GM20000 (cell line): ENCODE data around the gene SH3RF3.

Experiments used
- DNase-seq: peaks from one replicate; pipeline ENCODE4 v3.0.0; 2012; ENCODE audit warnings: low spot score
- TF ChIP-seq, protein P1 (sequence below): IDR thresholded peaks from 2 replicates; pipeline ENCODE4 v1.5.1; 2012; ENCODE audit warnings: mild to moderate bottlenecking, control low read depth; ENCODE audit errors: extremely low read depth, missing control alignments

Gene SH3RF3

DNA sequence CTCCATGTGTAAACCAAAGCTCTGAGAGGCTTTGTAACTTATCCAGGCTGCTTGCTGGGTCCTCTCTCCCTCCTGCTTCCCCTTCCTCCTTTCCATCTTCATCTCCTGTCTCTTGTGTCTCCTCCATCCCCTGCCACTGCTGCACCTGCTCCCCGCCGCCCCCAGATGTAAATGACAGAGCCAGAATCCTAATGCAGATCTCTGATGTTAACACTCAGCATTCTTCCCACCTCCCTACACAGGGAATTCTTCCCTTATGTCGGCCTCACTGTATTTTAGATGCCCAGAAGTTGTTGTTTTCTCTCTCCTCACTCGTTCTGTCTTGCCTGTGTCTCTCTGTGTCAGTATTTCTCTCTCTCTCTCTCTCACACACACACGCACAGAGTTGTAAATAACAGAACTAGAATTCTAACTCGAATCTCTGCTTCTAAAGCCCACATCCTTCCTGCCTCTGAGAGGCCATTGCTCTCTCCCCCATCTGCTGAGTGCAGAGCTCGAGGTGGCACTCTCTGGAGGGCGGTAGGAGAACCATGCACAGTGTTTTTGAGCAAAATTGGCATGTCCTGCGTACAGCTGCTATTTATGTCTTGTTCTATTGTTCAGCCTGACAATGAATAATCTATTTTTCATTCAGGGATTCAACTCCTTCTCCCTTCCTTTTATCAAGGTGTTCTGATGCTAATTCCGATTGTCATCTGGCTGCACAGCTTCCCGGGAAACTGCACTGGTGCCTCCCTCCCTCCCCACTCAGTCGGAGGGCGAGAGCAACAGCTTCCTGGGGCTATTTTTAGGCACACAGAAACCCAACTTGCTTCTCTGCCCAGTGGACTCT, 219.9 kb downstream of the SH3RF3 start:
- TF ChIP-seq, protein P1, sequence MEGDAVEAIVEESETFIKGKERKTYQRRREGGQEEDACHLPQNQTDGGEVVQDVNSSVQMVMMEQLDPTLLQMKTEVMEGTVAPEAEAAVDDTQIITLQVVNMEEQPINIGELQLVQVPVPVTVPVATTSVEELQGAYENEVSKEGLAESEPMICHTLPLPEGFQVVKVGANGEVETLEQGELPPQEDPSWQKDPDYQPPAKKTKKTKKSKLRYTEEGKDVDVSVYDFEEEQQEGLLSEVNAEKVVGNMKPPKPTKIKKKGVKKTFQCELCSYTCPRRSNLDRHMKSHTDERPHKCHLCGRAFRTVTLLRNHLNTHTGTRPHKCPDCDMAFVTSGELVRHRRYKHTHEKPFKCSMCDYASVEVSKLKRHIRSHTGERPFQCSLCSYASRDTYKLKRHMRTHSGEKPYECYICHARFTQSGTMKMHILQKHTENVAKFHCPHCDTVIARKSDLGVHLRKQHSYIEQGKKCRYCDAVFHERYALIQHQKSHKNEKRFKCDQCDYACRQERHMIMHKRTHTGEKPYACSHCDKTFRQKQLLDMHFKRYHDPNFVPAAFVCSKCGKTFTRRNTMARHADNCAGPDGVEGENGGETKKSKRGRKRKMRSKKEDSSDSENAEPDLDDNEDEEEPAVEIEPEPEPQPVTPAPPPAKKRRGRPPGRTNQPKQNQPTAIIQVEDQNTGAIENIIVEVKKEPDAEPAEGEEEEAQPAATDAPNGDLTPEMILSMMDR, result no peak
- DNase-seq, result no peak

DNA sequence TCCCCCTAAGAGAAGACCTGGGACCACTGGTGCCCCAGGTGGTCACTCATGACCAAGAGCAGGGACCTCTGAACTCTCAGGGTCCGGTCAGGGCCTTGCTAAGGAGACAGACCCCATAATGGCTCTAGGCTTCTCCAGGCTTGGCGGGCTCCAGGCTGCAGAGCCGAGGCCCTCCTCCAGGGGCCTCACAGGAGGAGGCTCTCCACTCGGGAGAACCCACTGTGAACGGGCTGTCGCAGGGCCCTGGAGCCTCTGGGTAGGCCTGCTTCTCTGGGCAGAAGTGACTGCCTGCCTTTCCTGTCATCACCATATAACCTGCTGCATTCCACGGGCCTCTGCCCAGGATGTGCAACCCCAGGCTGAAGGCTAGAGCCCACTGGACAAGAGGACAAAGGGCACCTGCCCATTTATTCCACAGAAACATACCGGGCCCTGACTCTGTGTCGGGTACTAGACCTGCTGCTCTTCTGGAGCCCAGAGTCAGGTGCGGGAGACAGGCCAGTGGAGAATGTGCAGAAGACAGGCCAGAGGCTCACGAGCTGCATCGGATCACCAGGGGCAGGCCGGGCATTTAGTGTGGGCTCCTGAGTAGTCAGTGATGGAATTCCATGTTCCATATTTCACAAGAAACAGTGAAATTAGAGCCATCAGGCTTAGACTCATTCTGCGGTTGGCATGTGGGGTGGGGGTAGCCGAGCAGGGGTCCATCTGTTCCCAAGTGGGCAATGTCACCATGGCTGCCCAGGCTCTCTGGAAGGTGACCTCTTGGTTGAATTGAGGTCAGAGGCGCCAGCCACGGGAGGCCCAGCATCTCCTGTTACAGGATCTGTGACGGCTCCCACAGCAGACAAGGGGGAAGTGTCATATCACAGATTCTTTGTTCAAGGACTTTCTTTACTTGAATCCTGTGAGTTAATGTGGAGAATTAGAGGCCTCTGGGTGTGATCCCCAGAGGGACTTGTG, 220.8 kb downstream of the SH3RF3 start:
- TF ChIP-seq, protein P1, result no peak
- DNase-seq, result no peak

DNA sequence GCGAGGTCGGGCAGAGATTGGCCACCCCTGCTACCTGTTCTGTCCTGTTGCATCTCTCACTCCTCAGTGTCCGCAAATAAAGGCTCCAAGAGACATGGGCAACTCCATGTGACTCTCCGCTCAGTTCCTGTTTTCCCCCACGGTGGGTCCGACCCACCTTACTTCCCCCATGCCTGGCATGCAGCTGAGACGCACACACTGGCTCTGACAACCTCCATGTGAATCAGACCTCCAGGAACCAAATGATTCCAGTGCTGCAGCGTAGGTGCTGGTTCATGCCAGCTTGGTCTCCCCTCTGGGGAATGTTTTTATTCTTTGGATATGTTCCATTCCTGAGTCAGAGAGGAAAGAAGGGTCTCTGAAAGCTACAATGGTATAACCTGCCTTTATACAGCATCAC, 221.5 kb downstream of the SH3RF3 start:
- TF ChIP-seq, protein P1, result no peak
- DNase-seq, result no peak

DNA sequence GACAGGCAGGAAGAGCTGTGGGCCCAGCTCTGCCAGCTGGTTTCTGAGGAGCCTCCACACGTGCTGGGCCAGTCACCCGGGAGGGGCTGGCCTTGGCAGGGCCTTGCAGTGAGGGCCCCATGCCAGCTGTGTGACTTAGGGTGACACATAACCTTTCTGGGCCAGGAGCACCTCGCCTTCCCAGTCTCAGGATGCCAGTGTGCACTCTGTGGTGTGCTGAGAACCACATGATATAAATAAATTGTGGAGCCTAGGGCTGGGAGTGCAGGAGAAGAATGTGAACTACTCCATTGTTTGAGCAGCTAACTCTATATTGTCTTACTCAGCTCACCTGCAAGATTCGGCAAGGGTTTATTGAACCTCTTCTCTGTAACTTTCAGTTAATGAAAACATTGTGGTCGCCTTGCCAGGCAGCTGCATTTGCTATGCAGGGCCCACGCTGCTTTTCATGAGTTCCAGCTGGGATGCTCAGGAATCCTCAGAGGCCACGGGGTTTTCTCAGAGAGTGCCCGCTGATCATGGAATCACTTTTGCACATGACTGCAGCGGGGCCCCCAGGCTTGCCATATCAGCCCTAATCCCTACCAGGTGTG, 222.3 kb downstream of the SH3RF3 start:
- TF ChIP-seq, protein P1, result no peak
- DNase-seq, result no peak

DNA sequence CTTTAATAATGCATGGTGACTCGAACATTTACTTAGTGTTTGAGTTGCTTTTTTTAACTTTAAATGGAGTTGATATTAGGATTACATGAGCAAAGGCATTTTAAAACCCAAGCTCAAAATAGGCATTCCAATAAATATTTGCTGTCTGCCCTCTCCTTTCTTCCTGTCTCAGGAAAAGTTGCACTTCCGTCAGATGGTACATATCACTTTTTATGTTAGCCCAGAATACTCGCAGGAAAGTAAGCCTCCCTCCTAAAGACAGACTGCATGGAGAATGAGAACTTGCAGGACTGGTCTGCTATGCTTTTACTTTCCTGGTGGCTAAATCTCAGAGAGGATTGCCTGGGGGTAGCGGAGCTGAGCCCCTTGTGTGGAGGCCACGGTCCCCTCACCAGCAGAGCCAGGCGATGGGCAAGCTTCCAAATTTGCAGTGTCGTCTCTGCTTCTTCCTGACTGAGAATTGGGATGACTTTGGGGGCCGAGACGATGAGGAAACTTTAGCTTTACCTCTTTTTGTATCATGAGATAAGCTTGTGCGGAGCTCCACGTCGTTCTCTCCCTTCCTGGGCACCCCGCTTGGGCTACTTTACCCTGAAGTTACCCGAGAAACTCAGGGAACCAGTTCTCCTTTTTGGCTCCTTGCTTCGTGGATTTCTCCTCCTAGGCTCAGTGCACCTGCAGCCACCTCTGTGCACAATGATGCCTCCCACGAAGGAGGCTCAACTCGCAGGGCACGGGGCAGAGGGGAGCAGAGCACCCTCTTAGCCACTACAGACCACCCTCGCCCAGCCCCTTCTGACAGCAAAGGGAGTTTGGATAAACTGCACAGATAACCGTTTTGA, 223.3 kb downstream of the SH3RF3 start:
- TF ChIP-seq, protein P1, result no peak
- no peak for DNase-seq

DNA sequence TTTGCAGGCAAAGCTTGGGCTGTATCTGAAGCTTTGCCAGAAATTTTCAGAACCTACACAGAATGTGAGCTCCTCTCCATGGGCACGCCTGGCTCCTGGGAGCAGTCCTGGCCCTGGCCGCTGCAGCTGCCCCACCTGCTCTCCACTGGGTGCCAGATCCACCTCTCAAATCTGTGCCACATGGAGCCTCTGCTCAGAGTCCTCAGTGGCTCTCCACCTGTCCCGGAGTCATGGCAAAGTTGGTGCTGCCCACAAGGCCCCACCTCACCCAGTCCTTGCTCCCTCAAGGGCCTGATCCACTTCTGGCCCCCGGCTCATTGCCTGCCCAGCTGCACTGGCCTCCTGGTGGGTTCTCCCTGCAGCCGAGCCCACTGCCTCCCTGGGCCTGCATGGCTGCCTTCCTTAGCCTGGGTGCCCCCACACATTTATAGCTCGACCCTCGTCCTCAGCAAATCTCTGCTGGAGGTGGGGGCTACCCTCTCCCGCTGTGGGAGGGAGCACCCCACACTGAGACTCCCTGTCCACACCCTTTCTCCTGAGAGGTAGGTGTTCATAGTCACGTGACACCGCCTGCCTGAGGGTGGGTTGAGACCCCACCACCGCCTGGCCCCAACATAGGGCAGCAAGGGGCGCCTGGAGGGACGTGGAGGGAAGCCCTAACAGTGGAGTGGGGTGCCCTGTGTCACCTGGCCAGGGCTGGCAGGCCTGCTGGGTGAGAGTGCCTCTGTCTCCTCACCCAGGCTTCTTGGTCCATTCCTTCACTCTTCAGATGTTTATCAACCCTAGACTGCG, 224.1 kb downstream of the SH3RF3 start:
- TF ChIP-seq, protein P1, result no peak
- DNase-seq, result no peak
